GM20000 (cell line): ENCODE results near the gene CLMN.
A peak's percentile ranks its signal among the peaks of the same experiment; 100 is the strongest.
"Not testable (repeated sequence)": the region's sequence is repeated elsewhere in the genome, so short reads cannot be mapped to it uniquely, and the experiment has no call there.

ENCODE experiments used
- DNase-seq: peaks from one replicate; pipeline ENCODE4 v3.0.0; 2012; ENCODE audit warnings: low spot score
- CTCF ChIP-seq: IDR thresholded peaks from 2 replicates; pipeline ENCODE4 v1.5.1; 2012; ENCODE audit warnings: mild to moderate bottlenecking, control low read depth; ENCODE audit errors: extremely low read depth, missing control alignments

The CLMN gene

GRCh38 chr14:95211721-95212504 is 107.8 kb downstream of the CLMN start:
- TF ChIP-seq CTCF, result no peak
- peak; percentile 34 for DNase-seq

- TF ChIP-seq CTCF, result no peak
- no peak for DNase-seq
Observed at GRCh38 chr14:95210699-95211098, 109.0 kb downstream of the CLMN start.

GRCh38 chr14:95208598-95208997 is 111.1 kb downstream of the CLMN start:
- no peak for TF ChIP-seq CTCF
- no peak for DNase-seq

GRCh38 chr14:95207475-95208233 is 112.1 kb downstream of the CLMN start:
- TF ChIP-seq CTCF, result no peak

GRCh38 chr14:95206534-95206933 is 113.2 kb downstream of the CLMN start:
- TF ChIP-seq CTCF, result no peak
- no peak for DNase-seq

More at GRCh38 chr14:95207475-95208233, 112.1 kb downstream of the CLMN start:
- DNase-seq, result no peak

- DNase-seq, result no peak
- no peak for TF ChIP-seq CTCF
Observed at GRCh38 chr14:95204705-95205104, 115.0 kb downstream of the CLMN start.

- not testable (repeated sequence) for DNase-seq
Observed at GRCh38 chr14:95201745-95202144, 118.0 kb downstream of the CLMN start.

GRCh38 chr14:95200404-95200803 is 119.3 kb downstream of the CLMN start:
- TF ChIP-seq CTCF, result no peak
- DNase-seq, result no peak
